ENCODE results near the gene SLC38A6. TPM values are rescaled to one million over a fixed set of nuclear protein-coding genes. Genes with fewer than 3 reads are reported as not detected.

SLC38A6 gene
- total and polyA plus RNA-seq, 2 of the 13 experiments (the other 11 are each of a cell fraction or from before 2014, with no cell fraction given), result 6.9 to 22.1 TPM

GRCh38 chr14:60980811-60981632 is at the start of gene SLC38A6, which contains the start of gene TRMT5 (continued):
- no peak for TF ChIP-seq ZNF17 (CRISPR knock-in tag; IDR thresholded peaks at IDR 0.05)
- no peak for TF ChIP-seq ATAD3A (CRISPR knock-in tag; IDR thresholded peaks at IDR 0.05)
- no peak for TF ChIP-seq ZEB1 (IDR thresholded peaks at IDR 0.05; ENCODE audit: insufficient replicate concordance, low read depth)
- no peak; the same call in 1 of the 2 replicates for TF ChIP-seq GTF3A (CRISPR knock-in tag; conservative IDR thresholded peaks at IDR 0.05)
- TF ChIP-seq, protein P1, sequence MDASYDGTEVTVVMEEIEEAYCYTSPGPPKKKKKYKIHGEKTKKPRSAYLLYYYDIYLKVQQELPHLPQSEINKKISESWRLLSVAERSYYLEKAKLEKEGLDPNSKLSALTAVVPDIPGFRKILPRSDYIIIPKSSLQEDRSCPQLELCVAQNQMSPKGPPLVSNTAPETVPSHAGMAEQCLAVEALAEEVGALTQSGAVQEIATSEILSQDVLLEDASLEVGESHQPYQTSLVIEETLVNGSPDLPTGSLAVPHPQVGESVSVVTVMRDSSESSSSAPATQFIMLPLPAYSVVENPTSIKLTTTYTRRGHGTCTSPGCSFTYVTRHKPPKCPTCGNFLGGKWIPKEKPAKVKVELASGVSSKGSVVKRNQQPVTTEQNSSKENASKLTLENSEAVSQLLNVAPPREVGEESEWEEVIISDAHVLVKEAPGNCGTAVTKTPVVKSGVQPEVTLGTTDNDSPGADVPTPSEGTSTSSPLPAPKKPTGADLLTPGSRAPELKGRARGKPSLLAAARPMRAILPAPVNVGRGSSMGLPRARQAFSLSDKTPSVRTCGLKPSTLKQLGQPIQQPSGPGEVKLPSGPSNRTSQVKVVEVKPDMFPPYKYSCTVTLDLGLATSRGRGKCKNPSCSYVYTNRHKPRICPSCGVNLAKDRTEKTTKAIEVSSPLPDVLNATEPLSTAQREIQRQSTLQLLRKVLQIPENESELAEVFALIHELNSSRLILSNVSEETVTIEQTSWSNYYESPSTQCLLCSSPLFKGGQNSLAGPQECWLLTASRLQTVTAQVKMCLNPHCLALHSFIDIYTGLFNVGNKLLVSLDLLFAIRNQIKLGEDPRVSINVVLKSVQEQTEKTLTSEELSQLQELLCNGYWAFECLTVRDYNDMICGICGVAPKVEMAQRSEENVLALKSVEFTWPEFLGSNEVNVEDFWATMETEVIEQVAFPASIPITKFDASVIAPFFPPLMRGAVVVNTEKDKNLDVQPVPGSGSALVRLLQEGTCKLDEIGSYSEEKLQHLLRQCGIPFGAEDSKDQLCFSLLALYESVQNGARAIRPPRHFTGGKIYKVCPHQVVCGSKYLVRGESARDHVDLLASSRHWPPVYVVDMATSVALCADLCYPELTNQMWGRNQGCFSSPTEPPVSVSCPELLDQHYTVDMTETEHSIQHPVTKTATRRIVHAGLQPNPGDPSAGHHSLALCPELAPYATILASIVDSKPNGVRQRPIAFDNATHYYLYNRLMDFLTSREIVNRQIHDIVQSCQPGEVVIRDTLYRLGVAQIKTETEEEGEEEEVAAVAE (CRISPR knock-in tag; IDR thresholded peaks at IDR 0.05; ENCODE audit: borderline replicate concordance), result peak; percentile 27; the same call in 1 of the 2 replicates
- peak; percentile 58 for TF ChIP-seq SMAD3 (CRISPR knock-in tag; IDR thresholded peaks at IDR 0.05)
- no peak for TF ChIP-seq TOPORS (CRISPR knock-in tag; IDR thresholded peaks at IDR 0.05)
- no peak for TF ChIP-seq ZNF766 (CRISPR knock-in tag; IDR thresholded peaks at IDR 0.05; ENCODE audit: borderline replicate concordance)
- no peak for TF ChIP-seq MTA3 (CRISPR knock-in tag; IDR thresholded peaks at IDR 0.05)
- no peak for TF ChIP-seq RFXANK (CRISPR knock-in tag; IDR thresholded peaks at IDR 0.05)
- TF ChIP-seq, protein P2, sequence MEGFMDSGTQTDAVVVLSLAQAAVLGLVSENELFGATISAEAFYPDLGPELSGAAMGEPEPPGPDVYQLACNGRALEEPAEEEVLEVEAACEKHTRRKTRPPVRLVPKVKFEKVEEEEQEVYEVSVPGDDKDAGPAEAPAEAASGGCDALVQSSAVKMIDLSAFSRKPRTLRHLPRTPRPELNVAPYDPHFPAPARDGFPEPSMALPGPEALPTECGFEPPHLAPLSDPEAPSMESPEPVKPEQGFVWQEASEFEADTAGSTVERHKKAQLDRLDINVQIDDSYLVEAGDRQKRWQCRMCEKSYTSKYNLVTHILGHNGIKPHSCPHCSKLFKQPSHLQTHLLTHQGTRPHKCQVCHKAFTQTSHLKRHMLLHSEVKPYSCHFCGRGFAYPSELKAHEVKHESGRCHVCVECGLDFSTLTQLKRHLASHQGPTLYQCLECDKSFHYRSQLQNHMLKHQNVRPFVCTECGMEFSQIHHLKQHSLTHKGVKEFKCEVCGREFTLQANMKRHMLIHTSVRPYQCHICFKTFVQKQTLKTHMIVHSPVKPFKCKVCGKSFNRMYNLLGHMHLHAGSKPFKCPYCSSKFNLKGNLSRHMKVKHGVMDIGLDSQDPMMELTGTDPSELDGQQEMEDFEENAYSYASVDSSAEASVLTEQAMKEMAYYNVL (CRISPR knock-in tag; IDR thresholded peaks at IDR 0.05; ENCODE audit: borderline replicate concordance), result peak; percentile 14; the same call in 1 of the 2 replicates
- TF ChIP-seq ZFP41 (CRISPR knock-in tag; IDR thresholded peaks at IDR 0.05; ENCODE audit: borderline replicate concordance), result no peak
- TF ChIP-seq, protein P3, sequence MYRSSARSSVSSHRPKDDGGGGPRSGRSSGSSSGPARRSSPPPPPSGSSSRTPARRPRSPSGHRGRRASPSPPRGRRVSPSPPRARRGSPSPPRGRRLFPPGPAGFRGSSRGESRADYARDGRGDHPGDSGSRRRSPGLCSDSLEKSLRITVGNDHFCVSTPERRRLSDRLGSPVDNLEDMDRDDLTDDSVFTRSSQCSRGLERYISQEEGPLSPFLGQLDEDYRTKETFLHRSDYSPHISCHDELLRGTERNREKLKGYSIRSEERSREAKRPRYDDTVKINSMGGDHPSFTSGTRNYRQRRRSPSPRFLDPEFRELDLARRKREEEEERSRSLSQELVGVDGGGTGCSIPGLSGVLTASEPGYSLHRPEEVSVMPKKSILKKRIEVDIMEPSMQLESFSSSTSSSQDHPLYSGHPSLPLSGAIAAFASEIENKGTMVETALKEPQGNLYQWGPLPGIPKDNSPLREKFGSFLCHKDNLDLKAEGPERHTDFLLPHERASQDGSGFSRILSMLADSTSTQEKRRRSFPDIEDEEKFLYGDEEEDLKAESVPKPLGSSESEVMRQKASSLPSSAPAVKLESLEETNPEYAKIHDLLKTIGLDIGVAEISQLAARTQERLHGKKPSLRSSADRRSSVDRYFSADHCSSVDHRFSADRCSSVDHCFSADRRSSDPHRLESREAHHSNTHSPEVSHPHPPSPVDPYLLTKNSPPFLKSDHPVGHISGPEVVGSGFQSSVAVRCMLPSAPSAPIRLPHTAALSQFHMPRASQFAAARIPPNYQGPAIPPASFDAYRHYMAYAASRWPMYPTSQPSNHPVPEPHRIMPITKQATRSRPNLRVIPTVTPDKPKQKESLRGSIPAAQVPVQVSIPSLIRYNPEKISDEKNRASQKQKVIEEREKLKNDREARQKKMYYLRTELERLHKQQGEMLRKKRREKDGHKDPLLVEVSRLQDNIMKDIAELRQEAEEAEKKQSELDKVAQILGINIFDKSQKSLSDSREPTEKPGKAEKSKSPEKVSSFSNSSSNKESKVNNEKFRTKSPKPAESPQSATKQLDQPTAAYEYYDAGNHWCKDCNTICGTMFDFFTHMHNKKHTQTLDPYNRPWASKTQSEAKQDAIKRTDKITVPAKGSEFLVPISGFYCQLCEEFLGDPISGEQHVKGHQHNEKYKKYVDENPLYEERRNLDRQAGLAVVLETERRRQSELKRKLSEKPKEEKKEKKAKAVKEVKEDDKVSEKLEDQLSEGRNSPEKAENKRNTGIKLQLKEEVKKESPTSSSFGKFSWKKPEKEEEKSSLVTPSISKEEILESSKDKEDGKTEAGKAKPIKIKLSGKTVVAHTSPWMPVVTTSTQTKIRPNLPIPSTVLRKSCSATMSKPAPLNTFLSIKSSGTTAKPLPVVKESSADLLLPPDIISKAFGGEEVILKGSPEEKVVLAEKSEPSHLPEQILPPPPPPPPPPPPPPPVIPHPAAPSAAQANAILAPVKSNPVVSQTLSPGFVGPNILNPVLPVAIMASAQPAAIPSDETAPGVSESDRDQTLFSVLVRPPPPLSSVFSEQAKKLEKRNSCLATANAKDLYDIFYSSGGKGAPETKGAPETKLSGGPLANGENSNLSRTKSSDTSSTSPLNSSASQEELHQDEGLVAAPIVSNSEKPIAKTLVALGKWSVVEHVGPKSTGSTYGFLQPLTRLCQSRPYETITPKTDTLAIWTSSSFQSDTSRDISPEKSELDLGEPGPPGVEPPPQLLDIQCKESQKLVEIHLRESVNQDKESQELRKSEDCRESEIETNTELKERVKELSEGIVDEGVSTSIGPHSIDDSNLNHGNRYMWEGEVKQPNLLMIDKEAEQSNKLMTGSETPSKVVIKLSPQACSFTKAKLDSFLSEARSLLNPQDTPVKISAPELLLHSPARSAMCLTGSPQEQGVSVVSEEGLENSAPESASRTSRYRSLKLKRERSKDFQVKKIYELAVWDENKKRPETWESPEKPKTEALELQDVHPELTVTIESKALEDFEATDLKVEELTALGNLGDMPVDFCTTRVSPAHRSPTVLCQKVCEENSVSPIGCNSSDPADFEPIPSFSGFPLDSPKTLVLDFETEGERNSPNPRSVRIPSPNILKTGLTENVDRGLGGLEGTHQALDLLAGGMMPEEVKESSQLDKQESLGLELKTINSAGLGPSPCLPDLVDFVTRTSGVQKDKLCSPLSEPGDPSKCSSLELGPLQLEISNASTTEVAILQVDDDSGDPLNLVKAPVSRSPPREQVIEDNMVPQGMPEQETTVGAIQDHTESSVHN (CRISPR knock-in tag; IDR thresholded peaks at IDR 0.05), result no peak; the same call in 1 of the 2 replicates
- TF ChIP-seq ZBTB42 (CRISPR knock-in tag; IDR thresholded peaks at IDR 0.05), result no peak
- no peak; the same call in 1 of the 2 replicates for TF ChIP-seq ZKSCAN8 (CRISPR knock-in tag; IDR thresholded peaks at IDR 0.05; ENCODE audit: borderline replicate concordance)

Measured in HepG2 (cell line).